Germinal center (tissue), 1 donor: Measurements from ENCODE around the gene ATN1.
"Not testable (repeated sequence)": the region's sequence is repeated elsewhere in the genome, so short reads cannot be mapped to it uniquely, and the experiment has no call there.

Experiments
- DNase-seq: peaks from one replicate; pipeline ENCODE4 v3.0.0; 2012; ENCODE audit warnings: mixed read lengths, low spot score

ATN1 gene

DNA sequence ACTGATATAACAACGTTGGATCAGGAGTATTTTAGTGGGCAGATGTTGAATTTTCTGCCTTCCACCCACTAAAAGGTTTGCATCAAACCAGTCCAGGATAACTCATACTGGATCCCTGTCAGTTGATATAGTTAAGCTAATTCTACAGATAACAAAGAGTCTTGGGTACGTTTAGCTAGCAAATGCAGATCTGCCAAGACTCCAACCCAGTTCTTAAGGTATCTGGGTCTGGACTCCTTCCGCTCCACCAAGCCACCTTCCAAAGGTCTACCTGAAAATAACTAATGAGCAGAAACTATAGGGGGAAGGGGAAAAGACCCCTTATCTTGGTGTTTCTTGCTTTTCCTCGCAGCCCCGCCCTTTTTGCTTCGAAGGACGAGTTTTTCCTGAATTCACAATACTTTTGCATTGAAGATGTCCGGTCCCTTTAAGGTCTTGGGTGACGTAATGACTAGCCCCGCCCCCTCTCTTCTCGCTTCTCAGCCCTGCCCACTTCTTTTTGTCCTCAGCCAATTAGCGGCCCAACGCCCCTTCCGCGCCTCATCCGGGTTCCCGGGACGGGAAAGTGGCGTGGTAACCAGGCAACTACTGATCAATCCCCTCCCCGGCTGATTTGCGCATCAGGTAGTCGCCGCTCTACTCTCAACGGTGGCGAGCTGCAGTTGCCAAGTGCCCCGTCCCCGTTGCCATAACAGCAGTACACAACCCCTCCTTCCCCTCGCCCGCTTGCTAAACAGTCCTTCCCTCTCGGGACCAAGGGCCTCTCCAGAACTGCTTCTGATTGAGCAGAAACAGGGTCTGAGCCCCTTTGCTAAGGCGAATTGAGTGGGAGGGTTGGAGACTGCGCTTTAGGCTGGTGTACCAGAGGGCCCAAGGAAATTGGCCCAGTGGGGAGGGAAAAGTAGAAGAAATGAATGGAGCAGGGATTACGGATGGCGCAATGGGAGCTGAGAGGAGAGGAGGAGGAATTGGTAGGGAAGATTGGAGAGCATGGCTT is 23.2 kb upstream of the ATN1 start, which contains the start of gene LRRC23:
TSS of gene LRRC23 (plus strand) at position 543 of the 997 bp plus-strand sequence. CDS start 812 bp downstream, outside the sequence.
- peak; percentile 94 for DNase-seq

DNA sequence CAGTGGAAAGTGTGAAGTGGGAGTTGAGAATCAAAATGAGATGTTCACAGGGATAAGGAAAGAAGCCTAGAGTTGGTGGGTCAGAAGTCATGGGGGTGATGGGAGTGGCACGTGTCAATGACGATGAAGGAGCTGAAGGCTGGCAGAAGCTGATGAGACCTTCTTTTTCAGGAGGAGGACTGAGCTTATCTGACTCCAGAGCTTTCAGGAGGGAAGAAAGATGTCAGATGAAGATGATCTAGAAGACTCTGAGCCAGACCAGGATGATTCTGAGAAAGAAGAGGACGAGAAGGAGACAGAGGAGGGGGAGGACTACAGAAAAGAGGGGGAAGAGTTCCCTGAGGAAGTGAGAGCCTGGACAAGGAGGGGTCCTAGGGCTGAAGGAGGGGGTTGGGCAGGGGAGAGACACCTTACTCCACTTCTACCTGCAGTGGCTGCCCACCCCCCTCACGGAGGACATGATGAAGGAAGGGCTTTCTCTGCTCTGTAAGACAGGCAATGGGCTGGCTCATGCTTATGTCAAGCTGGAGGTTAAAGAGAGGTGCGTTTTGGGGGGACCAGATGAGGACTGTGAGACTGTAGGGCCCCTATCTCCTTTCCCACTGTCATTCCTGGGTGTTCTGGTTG is 22.2 kb upstream of the ATN1 start:
- no peak for DNase-seq

DNA sequence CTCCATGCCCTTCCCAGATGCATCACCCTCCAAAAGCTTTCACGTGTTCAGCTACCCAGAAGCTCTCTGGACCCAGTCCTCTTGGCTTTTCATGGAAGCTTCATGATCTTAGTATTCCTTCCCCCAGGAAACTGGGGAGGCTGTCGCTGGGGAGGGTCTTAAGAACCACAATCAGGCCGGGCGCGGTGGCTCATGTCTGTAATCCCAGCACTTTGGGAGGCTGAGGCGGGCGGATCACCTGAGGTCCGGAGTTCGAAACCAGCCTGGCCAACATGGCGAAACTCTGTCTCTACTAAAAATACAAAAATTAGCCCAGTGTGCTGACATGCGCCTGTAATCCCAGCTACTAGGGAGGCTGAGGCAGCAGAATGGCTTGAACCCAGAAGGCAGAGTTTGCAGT is 19.6 kb upstream of the ATN1 start:
- DNase-seq = not testable (repeated sequence)

DNA sequence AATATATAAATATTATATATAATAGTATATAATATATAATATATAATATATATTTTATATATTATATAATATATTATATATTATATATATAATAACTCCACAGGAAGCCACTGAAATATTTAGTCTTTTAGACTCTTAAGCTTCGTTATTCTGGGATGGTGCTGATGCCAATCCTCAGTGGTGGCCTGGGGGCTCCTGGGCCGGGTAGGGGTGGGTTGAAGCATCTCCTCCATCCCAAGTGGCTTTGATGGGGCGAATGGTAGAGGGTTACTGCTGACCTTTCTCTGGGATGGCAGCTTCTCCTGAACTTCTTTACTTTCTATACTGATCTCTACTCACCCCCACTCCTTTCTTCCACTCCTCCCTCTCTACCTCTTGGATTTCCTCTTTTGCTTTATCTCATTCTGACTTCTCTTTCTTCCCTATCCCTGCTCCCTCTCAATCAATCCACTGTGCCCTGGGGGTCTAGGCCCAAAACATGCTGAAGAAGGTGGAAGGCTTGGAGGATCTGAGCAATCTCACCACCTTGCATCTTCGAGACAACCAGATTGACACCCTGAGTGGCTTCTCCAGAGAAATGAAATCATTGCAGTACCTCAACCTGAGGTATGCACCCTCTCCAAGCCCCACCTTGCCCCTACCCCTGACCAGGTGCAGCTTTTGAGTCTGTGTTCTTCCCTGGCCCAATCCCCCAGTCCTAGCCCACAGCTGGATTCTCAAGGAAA is 18.2 kb upstream of the ATN1 start:
- no peak for DNase-seq

DNA sequence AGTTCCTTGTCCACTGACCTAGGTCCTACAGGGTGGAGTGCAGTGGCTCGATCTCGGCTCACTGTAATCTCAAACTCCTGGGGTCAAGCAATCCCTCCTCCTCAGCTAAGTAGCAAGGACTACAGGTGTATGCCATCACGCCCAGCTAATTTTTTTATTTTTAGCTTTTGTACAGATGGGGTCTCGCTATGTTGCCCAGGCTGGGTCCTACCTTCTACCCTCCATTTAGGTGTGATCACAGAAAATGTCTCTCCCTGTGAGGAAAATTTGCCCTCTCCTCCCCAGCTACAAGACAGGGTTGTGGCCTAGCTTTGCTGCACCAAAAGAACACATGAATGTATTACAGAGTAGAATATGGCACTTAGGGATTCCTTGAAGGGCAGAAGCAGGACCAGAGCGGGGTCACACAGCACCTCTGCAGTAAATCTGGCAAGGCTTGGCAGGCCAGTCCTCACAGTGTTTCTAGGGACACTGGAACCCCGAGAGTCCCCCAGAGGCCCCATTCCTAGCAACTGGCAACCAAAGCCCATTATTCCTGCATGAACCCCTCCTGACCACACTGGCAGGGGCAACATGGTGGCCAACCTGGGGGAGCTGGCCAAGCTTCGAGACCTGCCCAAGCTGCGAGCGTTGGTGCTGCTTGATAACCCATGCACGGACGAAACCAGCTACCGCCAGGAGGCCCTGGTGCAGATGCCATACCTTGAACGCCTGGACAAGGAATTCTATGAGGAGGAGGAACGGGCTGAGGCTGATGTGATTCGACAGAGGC is 15.4 kb upstream of the ATN1 start:
- DNase-seq = no peak

DNA sequence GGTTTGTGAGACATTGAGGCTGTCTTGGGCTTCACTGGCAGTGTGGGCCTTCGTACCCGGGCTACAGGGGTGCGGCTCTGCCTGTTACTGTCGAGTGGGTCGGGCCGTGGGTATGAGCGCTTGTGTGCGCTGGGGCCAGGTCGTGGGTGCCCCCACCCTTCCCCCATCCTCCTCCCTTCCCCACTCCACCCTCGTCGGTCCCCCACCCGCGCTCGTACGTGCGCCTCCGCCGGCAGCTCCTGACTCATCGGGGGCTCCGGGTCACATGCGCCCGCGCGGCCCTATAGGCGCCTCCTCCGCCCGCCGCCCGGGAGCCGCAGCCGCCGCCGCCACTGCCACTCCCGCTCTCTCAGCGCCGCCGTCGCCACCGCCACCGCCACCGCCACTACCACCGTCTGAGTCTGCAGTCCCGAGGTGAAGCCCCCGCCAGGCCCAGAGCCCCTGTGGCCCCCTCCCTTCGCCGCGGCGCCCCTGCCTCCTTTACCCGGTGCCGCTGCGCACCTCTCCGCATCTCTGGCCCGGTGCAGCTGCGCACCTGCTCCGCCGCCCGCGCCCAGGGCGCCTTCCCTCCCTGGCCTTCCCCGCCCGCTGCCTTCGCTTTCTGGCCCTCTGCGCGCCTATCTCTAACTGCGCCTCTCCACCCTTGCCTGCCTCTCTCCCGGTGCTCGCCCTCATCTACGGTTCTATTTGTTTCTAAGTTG is 13.4 kb upstream of the ATN1 start, which contains the start of gene ENO2:
TSS of gene ENO2 (plus strand) at position 335 of the 701 bp plus-strand sequence. CDS start 1,253 bp downstream, outside the sequence.
- peak; percentile 82 for DNase-seq

DNA sequence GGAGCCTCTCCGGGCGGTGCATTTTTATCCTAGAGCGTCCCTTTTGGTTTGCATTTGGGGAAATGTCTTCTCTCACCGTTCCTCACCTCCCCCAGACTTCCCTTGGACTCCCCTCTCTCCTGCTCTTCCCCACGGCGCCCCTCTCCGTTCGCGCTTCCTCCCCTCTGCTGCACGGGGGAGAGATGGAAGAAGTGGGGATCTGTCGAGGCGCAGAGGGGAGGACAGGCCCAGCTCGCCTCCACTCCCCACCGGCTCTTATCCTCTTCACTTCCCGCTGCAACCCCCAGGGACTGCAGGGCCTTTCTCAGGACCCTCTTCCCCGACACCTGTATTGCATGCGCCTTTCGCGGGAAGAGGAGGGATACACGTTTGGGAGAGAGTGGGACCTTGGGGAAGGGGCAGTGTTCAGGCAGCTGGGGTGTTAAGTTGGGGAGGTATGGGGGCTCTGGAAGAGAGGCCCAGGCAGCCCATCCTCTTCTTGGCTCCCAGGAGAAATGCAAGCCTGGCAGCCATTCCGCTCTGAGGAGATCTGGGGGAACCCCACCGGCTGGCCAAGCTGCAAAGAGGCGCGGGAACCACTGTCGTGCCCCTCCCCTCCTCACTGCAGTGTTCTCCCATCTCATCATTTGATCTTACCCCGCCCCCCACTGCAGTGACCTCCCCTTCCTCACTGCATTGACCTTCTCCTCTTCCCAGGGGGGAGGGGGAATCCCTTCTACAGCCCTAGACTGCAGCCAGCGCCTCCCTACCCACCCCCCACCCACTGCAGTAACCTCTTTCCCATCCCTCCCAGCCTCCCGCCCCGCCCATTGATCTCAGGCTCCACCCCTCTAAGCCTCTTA is 12.6 kb upstream of the ATN1 start:
- DNase-seq = no peak

DNA sequence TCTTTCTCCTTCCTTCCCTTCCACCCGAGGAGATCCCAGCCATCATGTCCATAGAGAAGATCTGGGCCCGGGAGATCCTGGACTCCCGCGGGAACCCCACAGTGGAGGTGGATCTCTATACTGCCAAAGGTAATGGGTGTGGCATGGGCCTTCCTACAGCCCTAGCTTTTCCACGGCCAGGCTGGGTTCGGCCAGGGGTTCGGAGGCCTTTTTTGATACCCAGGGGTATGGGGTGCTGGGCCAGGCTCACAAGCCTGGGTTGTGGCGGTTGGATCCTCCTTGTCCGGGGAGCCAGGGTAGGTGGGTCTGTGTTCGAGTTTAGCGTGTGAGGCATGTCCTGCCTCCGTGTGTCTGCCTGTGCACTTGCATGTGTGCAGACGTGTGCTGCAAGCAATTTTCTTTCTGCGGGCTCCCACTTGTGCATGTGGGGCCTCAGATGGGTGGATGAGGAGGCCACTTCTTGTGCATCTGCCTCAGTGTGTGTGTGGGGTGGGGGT is 11.9 kb upstream of the ATN1 start:
- no peak for DNase-seq

DNA sequence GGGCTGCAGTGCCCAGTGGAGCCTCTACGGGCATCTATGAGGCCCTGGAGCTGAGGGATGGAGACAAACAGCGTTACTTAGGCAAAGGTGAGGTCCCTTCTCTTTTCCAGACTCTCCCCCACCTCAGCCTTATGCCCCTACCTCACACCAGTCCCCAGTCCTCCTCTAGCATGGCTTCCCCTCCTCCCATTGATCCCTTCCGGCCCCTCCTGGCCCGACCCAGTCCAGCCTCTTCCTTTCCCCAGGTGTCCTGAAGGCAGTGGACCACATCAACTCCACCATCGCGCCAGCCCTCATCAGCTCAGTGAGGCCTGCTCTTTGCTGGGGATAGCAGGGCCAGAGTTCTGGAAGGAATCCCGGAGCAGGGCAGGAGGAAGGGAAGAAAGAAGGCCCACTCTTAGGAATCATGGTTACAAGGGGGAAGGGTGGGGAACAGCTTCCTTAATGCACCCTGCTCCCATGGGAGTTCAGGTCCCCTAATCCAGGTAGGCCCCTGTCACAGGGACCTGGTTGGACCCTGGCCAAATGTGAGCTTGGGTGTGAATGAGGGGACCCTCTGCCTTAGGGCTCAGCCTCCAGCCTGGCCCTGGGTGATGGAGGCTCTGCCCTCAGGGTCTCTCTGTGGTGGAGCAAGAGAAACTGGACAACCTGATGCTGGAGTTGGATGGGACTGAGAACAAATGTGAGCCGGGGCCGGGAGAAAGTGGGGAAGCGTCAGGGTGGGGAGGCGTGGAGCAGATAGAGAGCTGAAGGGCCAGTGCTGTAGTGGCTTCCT is 11.1 kb upstream of the ATN1 start:
- DNase-seq = no peak

DNA sequence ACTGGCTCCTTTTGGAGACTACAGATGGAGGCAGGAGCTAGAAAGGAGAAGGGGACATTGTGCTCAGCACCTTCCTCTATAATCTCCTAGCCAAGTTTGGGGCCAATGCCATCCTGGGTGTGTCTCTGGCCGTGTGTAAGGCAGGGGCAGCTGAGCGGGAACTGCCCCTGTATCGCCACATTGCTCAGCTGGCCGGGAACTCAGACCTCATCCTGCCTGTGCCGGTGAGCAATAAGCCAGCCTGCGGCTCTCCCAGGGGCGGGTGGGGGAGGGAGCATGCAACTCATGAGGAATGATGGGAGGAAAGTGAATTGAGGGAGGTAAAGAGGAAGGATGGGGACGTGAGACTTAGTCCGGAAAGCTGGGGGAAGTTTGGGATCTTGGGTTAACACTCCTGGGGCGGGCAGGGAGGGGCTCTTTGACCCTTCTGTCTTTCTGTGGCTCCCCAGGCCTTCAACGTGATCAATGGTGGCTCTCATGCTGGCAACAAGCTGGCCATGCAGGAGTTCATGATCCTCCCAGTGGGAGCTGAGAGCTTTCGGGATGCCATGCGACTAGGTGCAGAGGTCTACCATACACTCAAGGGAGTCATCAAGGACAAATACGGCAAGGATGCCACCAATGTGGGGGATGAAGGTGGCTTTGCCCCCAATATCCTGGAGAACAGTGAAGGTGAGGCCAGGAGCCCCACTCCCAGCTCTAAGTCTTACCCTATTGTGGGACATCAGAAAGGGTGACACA is 10.1 kb upstream of the ATN1 start:
- no peak for DNase-seq

DNA sequence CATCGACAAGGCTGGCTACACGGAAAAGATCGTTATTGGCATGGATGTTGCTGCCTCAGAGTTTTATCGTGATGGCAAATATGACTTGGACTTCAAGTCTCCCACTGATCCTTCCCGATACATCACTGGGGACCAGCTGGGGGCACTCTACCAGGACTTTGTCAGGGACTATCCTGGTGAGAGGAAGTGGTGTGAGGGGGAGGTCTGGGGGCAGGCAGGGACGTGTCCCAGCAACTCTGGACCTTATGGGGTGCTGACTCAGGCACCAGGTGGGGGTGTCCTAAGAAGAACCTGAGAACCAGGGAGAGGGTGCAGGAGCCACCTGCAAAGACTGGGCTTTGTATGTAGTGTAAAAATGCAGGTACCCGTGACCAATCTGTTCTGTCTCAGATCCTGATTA is 8.2 kb upstream of the ATN1 start:
- no peak for DNase-seq

DNA sequence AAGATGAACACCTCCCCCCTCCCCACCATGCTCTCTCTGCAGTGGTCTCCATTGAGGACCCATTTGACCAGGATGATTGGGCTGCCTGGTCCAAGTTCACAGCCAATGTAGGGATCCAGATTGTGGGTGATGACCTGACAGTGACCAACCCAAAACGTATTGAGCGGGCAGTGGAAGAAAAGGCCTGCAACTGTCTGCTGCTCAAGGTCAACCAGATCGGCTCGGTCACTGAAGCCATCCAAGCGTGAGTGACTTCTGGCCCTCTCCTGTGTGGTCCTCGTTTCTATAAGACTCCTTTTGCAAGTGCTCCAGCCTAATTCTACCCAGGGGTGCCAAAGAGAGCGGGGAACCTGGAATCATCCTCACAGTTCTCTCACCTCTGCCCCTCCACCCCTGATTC is 6.2 kb upstream of the ATN1 start:
- no peak for DNase-seq

DNA sequence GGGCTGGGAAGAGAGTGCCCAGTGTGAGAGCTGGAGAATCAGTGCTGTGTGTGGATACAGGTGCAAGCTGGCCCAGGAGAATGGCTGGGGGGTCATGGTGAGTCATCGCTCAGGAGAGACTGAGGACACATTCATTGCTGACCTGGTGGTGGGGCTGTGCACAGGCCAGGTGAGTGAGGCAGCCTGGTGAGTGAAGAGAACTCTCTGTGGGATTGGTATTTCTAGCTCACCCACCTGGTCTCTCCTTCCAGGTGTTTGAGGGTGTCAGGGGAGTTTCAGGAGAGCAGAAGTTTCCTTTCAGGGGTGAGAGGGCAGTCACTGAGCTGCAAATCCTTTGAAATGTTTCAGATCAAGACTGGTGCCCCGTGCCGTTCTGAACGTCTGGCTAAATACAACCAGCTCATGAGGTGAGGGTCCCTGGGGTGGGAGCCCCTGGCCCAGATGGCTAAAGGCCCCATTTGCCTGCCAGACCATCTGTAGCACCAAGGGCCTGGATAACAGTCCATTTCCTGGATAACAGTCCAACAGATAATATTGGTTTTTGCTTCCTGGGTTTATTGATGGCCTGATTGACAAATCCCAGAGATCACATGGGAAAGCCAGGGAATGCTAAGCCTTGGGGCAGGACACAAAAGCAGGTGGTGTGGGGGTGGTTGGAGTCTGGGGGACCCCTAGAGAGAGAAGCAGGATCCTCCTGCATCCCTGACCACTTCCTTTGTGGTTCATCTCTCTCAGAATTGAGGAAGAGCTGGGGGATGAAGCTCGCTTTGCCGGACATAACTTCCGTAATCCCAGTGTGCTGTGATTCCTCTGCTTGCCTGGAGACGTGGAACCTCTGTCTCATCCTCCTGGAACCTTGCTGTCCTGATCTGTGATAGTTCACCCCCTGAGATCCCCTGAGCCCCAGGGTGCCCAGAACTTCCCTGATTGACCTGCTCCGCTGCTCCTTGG is 5.5 kb upstream of the ATN1 start:
- peak; percentile 82 for DNase-seq

DNA sequence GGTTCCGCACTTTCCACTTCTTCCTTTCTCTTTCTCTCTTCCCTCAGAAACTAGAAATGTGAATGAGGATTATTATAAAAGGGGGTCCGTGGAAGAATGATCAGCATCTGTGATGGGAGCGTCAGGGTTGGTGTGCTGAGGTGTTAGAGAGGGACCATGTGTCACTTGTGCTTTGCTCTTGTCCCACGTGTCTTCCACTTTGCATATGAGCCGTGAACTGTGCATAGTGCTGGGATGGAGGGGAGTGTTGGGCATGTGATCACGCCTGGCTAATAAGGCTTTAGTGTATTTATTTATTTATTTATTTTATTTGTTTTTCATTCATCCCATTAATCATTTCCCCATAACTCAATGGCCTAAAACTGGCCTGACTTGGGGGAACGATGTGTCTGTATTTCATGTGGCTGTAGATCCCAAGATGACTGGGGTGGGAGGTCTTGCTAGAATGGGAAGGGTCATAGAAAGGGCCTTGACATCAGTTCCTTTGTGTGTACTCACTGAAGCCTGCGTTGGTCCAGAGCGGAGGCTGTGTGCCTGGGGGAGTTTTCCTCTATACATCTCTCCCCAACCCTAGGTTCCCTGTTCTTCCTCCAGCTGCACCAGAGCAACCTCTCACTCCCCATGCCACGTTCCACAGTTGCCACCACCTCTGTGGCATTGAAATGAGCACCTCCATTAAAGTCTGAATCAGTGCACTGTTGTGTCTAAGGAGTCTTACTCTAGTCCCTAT is 4.6 kb upstream of the ATN1 start:
- peak; percentile 70 for DNase-seq

DNA sequence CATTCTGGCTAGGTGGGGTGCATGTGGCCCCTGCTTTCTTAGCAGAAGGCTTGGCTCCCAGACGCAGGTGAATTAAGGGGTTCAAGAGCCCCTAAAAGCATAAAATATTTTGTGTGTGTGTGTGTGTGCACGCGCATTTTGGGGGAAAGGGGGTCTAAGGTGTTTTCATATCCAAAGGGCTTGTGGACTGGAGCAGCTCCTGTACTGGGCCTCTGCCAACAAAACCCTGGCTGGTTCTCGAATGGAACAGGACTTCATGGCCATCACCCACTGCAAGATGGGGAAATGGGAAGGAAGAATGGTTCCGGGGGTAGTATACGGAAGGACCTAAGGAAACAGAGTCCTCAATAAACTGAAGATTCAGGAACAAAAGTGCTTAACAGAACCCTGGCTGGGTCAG is 3.9 kb upstream of the ATN1 start:
- DNase-seq = no peak

DNA sequence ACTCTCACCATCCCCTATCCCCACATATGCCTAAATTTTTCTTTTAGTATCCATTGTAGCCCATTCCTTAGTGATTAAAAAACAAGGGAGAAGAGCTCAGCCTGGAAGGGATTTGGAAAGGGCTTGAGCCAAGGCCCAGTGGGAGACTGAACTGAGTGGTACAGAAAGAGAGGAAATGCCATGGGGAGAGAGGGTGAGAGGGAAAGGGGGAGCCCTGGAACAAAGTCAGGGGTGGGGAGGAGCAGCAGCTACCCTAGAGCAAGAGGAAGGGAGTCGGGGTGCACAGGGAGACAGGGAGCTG is 2.6 kb upstream of the ATN1 start:
- no peak for DNase-seq
